Measurements from ENCODE around the gene MGP.

DNA sequence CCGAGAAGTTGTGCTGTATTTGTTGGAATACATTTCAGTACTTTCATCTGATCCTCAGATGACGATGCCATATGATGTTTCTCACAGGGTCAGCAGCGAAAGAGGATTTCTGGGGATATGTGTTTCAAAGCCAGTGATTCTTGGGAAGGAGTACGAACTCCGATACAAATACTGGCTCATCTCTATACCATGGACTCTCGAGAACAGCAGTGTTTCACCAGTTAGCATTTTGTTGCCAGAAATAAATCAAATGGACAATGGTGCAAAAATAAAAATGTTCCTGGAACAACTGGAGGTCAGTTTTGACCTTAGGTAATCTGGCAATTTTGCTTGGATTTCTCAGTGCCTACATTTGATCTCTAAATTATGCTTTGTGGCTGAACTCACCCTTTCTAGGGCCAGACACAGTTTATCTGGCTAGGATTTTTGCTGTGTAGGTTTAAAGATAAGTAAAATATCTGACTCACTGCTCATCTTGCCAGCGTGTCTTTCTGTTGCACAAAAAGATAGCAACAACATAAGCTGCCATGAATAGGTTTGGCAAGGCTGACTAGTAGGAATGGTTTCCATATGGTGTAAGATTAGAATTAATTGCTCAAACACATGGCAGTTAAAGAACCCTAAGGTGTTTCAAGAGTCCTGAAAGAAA, 11.0 kb upstream of the MGP start:
- TF ChIP-seq, protein P1, sequence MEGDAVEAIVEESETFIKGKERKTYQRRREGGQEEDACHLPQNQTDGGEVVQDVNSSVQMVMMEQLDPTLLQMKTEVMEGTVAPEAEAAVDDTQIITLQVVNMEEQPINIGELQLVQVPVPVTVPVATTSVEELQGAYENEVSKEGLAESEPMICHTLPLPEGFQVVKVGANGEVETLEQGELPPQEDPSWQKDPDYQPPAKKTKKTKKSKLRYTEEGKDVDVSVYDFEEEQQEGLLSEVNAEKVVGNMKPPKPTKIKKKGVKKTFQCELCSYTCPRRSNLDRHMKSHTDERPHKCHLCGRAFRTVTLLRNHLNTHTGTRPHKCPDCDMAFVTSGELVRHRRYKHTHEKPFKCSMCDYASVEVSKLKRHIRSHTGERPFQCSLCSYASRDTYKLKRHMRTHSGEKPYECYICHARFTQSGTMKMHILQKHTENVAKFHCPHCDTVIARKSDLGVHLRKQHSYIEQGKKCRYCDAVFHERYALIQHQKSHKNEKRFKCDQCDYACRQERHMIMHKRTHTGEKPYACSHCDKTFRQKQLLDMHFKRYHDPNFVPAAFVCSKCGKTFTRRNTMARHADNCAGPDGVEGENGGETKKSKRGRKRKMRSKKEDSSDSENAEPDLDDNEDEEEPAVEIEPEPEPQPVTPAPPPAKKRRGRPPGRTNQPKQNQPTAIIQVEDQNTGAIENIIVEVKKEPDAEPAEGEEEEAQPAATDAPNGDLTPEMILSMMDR (IDR thresholded peaks at IDR 0.05) = no peak
- no peak for TF ChIP-seq CREM (CRISPR knock-in tag; IDR thresholded peaks at IDR 0.05)
- TF ChIP-seq, protein P2, sequence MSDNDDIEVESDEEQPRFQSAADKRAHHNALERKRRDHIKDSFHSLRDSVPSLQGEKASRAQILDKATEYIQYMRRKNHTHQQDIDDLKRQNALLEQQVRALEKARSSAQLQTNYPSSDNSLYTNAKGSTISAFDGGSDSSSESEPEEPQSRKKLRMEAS (CRISPR knock-in tag; IDR thresholded peaks at IDR 0.05) = no peak

Measured in WTC11 (cell line).